D721Med (cell line): ENCODE measurements around the gene HDGFL3.
A peak's percentile ranks its signal among the peaks of the same experiment; 100 is the strongest.
"Not testable (repeated sequence)": the region's sequence is repeated elsewhere in the genome, so short reads cannot be mapped to it uniquely, and the experiment has no call there.

Source experiments
- DNase-seq: peaks from one replicate; pipeline ENCODE4 v3.0.0; 2011; ENCODE audit warnings: low spot score; ENCODE audit not compliant: insufficient read length
- FAIRE-seq: peaks from 2 replicates; lab custom pipeline; 2011; peaks lifted over from hg19 to GRCh38; lab: Jason Lieb, UNC
- TF ChIP-seq, protein P1 (sequence below): IDR thresholded peaks from 2 replicates; pipeline ENCODE4 v1.5.1; 2012; ENCODE audit warnings: mild to moderate bottlenecking, control low read depth; ENCODE audit not compliant: insufficient read depth; ENCODE audit errors: missing control alignments

Gene HDGFL3

GRCh38 chr15:83225449-83225848 lies 17.8 kb upstream of the HDGFL3 start:
- DNase-seq (no peak), FAIRE-seq (no peak)
- TF ChIP-seq, protein P1, sequence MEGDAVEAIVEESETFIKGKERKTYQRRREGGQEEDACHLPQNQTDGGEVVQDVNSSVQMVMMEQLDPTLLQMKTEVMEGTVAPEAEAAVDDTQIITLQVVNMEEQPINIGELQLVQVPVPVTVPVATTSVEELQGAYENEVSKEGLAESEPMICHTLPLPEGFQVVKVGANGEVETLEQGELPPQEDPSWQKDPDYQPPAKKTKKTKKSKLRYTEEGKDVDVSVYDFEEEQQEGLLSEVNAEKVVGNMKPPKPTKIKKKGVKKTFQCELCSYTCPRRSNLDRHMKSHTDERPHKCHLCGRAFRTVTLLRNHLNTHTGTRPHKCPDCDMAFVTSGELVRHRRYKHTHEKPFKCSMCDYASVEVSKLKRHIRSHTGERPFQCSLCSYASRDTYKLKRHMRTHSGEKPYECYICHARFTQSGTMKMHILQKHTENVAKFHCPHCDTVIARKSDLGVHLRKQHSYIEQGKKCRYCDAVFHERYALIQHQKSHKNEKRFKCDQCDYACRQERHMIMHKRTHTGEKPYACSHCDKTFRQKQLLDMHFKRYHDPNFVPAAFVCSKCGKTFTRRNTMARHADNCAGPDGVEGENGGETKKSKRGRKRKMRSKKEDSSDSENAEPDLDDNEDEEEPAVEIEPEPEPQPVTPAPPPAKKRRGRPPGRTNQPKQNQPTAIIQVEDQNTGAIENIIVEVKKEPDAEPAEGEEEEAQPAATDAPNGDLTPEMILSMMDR, result no peak

GRCh38 chr15:83221781-83222180 lies 14.2 kb upstream of the HDGFL3 start:
- FAIRE-seq, DNase-seq: not testable (repeated sequence)

DNA sequence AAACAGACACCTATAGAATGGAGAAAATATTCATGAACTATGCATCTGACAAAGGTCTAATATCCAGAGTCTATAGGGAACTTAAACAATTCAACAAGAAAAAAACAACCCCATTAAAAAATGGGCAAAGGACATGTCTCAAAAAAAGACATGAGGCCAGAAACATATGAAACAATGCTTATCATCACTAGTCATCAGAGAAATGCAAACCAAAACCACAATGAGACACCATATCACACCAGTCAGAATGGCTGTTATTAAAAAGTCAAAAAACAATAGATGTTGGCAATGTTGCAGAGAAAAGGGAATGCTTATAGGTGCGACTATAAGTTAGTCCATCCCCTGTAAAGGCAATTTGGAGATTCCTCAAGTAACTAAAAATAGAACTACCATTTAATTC lies 11.4 kb upstream of the HDGFL3 start:
- DNase-seq, result no peak
- TF ChIP-seq, protein P1, result no peak
- no peak for FAIRE-seq

GRCh38 chr15:83215306-83215705 lies 7.7 kb upstream of the HDGFL3 start:
- no peak for FAIRE-seq
- DNase-seq, result no peak
- TF ChIP-seq, protein P1, result no peak

GRCh38 chr15:83210619-83211018 lies 3.0 kb upstream of the HDGFL3 start:
- FAIRE-seq (no peak), DNase-seq (no peak)
- TF ChIP-seq, protein P1, result no peak

DNA sequence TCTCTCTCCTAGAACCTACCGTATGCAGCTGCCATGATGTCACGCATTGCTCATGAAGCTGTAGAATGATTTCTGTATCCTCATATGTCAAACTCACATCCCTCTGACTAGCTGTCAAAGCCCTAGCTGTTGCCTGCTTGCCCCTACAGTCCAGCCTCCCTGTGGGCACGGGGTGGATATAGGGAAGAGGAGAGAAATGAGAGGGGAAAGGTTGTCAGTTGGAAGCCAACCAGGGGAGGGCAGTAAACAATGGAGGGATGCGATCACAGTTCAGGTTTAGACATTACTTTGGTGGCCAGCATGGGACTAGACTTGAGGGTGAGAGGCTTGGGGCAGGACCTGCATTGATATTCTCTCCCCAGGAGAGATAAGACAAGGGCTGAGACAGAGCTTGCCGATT lies 1.7 kb upstream of the HDGFL3 start:
- DNase-seq (no peak), FAIRE-seq (no peak)

GRCh38 chr15:83208367-83208661 lies 691 bp upstream of the HDGFL3 start:
- DNase-seq, result no peak
- no peak for FAIRE-seq
- TF ChIP-seq, protein P1, result peak; percentile 29

More for the DNA sequence above, 1.7 kb upstream of the HDGFL3 start:
- TF ChIP-seq, protein P1, result no peak

- TF ChIP-seq, protein P1, result no peak
- FAIRE-seq (no peak), DNase-seq (no peak)
Observed at GRCh38 chr15:83207009-83207659, 489 bp downstream of the HDGFL3 start.
